Endothelial cell of umbilical vein (primary cell): ENCODE data around the gene DYNLT2. TPM values are rescaled to one million over a fixed set of nuclear protein-coding genes. Genes with fewer than 3 reads are reported as not detected.

Experiments
- BruUV-seq: library from RNA; stranded (reverse); fragments of 400-500 nt; replicated peaks from 2 replicates; lab custom pipeline; 2021; lab: Mats Ljungman, UMichigan
- CTCF ChIA-PET: fragments of 300-600, 350-600 bp; sonication (Branson Sonifier 250); formaldehyde crosslinking; loops from one replicate; lab custom pipeline; 2021; ENCODE audit warnings: antibody characterized with exemption, inconsistent platforms; lab: Charles Lee
- POLR2A ChIA-PET: fragments of 300-600, 350-600 bp; sonication (Branson Sonifier 250); formaldehyde crosslinking; loops from one replicate; lab custom pipeline; 2021; ENCODE audit warnings: antibody characterized with exemption, inconsistent platforms; lab: Charles Lee
- DNase-seq: peaks from one replicate; pipeline ENCODE4 v3.0.0-alpha.2; 2011; ENCODE audit warnings: low read depth, low spot score
- FAIRE-seq: peaks from 2 replicates; lab custom pipeline; 2011; peaks lifted over from hg19 to GRCh38; lab: Jason Lieb, UNC
- H2AFZ ChIP-seq: 2 replicates; pipeline ENCODE4 v1.6.0; 2012; ENCODE audit warnings: low read depth, low read length, control low read depth, inconsistent platforms
- H3K27ac ChIP-seq: 2 replicates; pipeline ENCODE4 v1.5.1; 2011; ENCODE audit warnings: low read depth, mild to moderate bottlenecking, control low read depth, low read length, moderate library complexity; ENCODE audit not compliant: insufficient read depth
- H3K27me3 ChIP-seq, 2 experiments: 2 replicates each; pipeline versions ENCODE4 v1.6.0 to v1.6.1; 2011; ENCODE audit warnings: low read length in 2 of 2, mixed read lengths in 1 of 2; ENCODE audit not compliant: control insufficient read depth in 2 of 2, insufficient read depth in 2 of 2
- H3K36me3 ChIP-seq, 2 experiments: 2 replicates in 1 of 2; 3 replicates in 1 of 2; pipeline ENCODE4 v1.5.1; 2011; ENCODE audit warnings: low read length in 2 of 2, mild to moderate bottlenecking in 1 of 2, moderate library complexity in 1 of 2; ENCODE audit not compliant: control insufficient read depth in 2 of 2, insufficient read depth in 2 of 2; ENCODE audit errors: extremely low read depth in 1 of 2
- H3K4me1 ChIP-seq: 3 replicates; pipeline ENCODE4 v1.5.1; 2011; ENCODE audit warnings: mild to moderate bottlenecking, low read length; ENCODE audit not compliant: control insufficient read depth, insufficient read depth; ENCODE audit errors: extremely low read depth
- H3K4me2 ChIP-seq: 2 replicates; pipeline ENCODE4 v1.6.1; 2011; ENCODE audit warnings: low read length, control low read depth, mixed read lengths; ENCODE audit not compliant: insufficient read depth
- H3K4me3 ChIP-seq, 3 experiments: fragments of 200-600 bp in 1 of 3; sonication (generic), shearing (Covaris generic) in 1 of 3; replicated peaks in 1 of 3; 2 replicates each; pipeline ENCODE4 v1.5.1; 2011 to 2016; ENCODE audit warnings: control low read depth in 3 of 3, low read length in 3 of 3, mild to moderate bottlenecking in 2 of 3, inconsistent platforms in 1 of 3, low read depth in 1 of 3, moderate library complexity in 1 of 3; ENCODE audit not compliant: insufficient read depth in 1 of 3
- H3K79me2 ChIP-seq: 2 replicates; pipeline ENCODE4 v1.6.0; 2012; ENCODE audit warnings: low read length, inconsistent platforms; ENCODE audit not compliant: control insufficient read depth, insufficient read depth
- H3K9ac ChIP-seq: replicated peaks from 2 replicates; pipeline ENCODE3; 2011; ENCODE audit warnings: low read length, control low read depth; ENCODE audit not compliant: insufficient read depth; ENCODE audit errors: extremely low read depth
- H3K9me1 ChIP-seq: replicated peaks from 3 replicates; pipeline ENCODE4 v1.6.0; 2011; ENCODE audit warnings: mild to moderate bottlenecking, low read length; ENCODE audit not compliant: control insufficient read depth, insufficient read depth; ENCODE audit errors: extremely low read depth
- H3K9me3 ChIP-seq: replicated peaks from 2 replicates; pipeline ENCODE4 v1.5.1; 2012; ENCODE audit warnings: low read length, inconsistent platforms; ENCODE audit not compliant: control insufficient read depth, insufficient read depth
- H4K20me1 ChIP-seq: replicated peaks from 2 replicates; pipeline ENCODE3; 2011; ENCODE audit warnings: mild to moderate bottlenecking, low read length; ENCODE audit not compliant: control insufficient read depth, insufficient read depth; ENCODE audit errors: extremely low read depth
- EZH2 ChIP-seq: IDR thresholded peaks from 2 replicates; pipeline ENCODE4 v1.6.1; 2012; ENCODE audit warnings: borderline replicate concordance, low read depth, mild to moderate bottlenecking, moderate library complexity, low read length, inconsistent platforms; ENCODE audit not compliant: severe bottlenecking
- FOS ChIP-seq: IDR thresholded peaks from 2 replicates; pipeline ENCODE4 v1.6.1; 2011; ENCODE audit warnings: mild to moderate bottlenecking, low read length, moderate library complexity, borderline replicate concordance; ENCODE audit not compliant: insufficient read depth
- GATA2 ChIP-seq: IDR thresholded peaks from 2 replicates; pipeline ENCODE4 v1.7.0; 2011; ENCODE audit warnings: low read depth, mild to moderate bottlenecking, moderate library complexity, mixed read lengths, low read length; ENCODE audit not compliant: insufficient read length, insufficient read depth
- JUN ChIP-seq: IDR thresholded peaks from 2 replicates; pipeline ENCODE4 v1.6.1; 2011; ENCODE audit warnings: borderline replicate concordance, low read depth; ENCODE audit not compliant: insufficient read length, insufficient read depth
- MYC ChIP-seq: IDR thresholded peaks from one replicate; pipeline ENCODE4 v1.6.1; 2011; ENCODE audit warnings: mild to moderate bottlenecking, low read depth, low read length
- POLR2A ChIP-seq: IDR thresholded peaks from 2 replicates; pipeline ENCODE4 v1.6.1; 2012; ENCODE audit warnings: low read depth, mild to moderate bottlenecking, control low read depth, low read length
- POLR2AphosphoS5 ChIP-seq: IDR thresholded peaks from 2 replicates; pipeline ENCODE4 v1.6.1; 2012; ENCODE audit warnings: low read depth, mild to moderate bottlenecking, control low read depth, low read length, moderate library complexity; ENCODE audit not compliant: insufficient read depth
- dilution Hi-C: fragments of 300-500 bp; cut with MboI; formaldehyde crosslinking; loops from one replicate; pipeline ENCODE4 v1.15.0; 2019; ENCODE audit warnings: low sequenced_read_pairs; ENCODE audit not compliant: extremely low pct_ligation_motif_present
- intact Hi-C: fragments of 100-400 bp; cut with micrococcal nuclease; formaldehyde crosslinking; loops from one replicate; pipeline ENCODE4 v1.10.0; 2022
- polyA plus RNA-seq, 4 experiments: library from polyadenylated mRNA; depleted of rRNA in 3 of 4; stranded (reverse) in 3 of 4; unstranded in 1 of 4; fragments of >200 nt; gene quantifications; 2 replicates each; pipeline versions ENCODE4 v1.2.1 to v1.2.3, GENCODE V29; 2011 to 2012; ENCODE audit warnings: missing spikeins in 1 of 4
- total RNA-seq: library from RNA; stranded (reverse); gene quantifications from 2 replicates; pipeline ENCODE4 v1.2.3, GENCODE V29; 2021
- TF ChIP-seq, protein P1 (sequence below), 2 donors: IDR thresholded peaks; 1 replicate in 1 of 2; 2 replicates in 1 of 2; pipeline ENCODE4 v1.5.1; 2011; ENCODE audit warnings: low read length in 2 of 2, mild to moderate bottlenecking in 2 of 2, moderate library complexity in 2 of 2, control low read depth in 1 of 2, inconsistent platforms in 1 of 2, low read depth in 1 of 2; ENCODE audit not compliant: insufficient read depth in 1 of 2; ENCODE audit errors: extremely low read depth in 1 of 2
- TF ChIP-seq, protein P2 (sequence below): IDR thresholded peaks from 2 replicates; pipeline ENCODE4 v1.6.1; 2011; ENCODE audit not compliant: insufficient read depth, insufficient read length

Gene DYNLT2
- total and polyA plus RNA-seq, 2 donors (not counting 3 experiments of a cell fraction or from before 2014, with no cell fraction given): 0.39 to 0.88 TPM

DNA sequence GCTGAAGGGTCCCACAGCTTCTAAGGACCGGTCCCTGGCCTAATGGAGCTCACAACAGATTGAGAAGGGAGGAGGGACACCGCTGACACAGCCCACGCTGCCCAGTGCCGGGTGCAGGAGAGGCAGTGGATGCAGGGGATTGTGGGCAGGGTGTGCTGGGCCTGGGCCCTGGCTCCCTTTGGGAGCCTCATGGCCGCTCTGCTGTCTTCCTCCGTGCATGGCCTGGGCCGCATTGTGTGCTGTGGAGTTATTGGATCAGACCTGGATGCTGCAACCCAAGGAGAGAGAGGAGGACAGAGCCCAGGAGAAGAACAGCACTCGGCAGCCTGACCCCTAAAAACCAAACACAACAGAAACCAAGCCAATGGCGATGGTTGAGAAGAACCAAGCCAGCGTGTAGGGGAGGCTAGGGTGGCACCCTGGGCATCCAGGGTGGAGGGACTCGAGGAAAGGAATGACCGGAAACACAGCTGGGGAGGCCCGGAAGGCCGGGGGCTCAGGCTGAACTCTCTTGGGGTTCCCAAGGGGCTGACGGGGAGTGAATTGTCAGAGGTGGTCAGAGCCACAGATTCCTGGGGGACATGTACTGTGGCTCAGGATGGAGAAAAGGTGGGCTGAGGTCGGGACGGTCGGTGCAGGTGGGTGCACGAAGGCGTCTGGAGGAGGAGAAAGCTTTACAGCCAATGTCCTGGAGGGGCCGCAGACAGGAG lies 41.1 kb upstream of the DYNLT2 start:
- no peak overlapping the region for H3K4me3 ChIP-seq
- no peak overlapping the region for H2AFZ ChIP-seq
- no peaks in the 10 kb centered on the region for H3K9me1 ChIP-seq
- ChIA-PET POLR2A (no interaction called here), CTCF (interaction anchor here (1.6 to 2.3 kb wide), 2 partner anchors 725 to 730 kb away, joined by 3 to 10 read pairs; no protein-coding TSS in a partner anchor)
- H3K27ac ChIP-seq: no peak overlapping the region
- dilution Hi-C loops: no loop called here
- H4K20me1 ChIP-seq: no peaks in the 10 kb centered on the region
- peaks cover 6% of the 10 kb centered on the region for H3K4me1 ChIP-seq
- no peak overlapping the region for H3K9ac ChIP-seq
- TF ChIP-seq JUN (no peak), EZH2 (no peak), GATA2 (no peak), POLR2AphosphoS5 (no peak), FOS (no peak), POLR2A (no peak), MYC (no peak)
- TF ChIP-seq, protein P1, sequence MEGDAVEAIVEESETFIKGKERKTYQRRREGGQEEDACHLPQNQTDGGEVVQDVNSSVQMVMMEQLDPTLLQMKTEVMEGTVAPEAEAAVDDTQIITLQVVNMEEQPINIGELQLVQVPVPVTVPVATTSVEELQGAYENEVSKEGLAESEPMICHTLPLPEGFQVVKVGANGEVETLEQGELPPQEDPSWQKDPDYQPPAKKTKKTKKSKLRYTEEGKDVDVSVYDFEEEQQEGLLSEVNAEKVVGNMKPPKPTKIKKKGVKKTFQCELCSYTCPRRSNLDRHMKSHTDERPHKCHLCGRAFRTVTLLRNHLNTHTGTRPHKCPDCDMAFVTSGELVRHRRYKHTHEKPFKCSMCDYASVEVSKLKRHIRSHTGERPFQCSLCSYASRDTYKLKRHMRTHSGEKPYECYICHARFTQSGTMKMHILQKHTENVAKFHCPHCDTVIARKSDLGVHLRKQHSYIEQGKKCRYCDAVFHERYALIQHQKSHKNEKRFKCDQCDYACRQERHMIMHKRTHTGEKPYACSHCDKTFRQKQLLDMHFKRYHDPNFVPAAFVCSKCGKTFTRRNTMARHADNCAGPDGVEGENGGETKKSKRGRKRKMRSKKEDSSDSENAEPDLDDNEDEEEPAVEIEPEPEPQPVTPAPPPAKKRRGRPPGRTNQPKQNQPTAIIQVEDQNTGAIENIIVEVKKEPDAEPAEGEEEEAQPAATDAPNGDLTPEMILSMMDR (IDR thresholded peaks at IDR 0.05; ENCODE audit: extremely low read depth in 1 of 2, insufficient read depth in 1 of 2, low read depth in 1 of 2, low read length in 2 of 2): no peak
- TF ChIP-seq, protein P2, sequence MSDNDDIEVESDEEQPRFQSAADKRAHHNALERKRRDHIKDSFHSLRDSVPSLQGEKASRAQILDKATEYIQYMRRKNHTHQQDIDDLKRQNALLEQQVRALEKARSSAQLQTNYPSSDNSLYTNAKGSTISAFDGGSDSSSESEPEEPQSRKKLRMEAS: no peak
- H3K36me3 ChIP-seq: no peaks in the 10 kb centered on the region
- H3K27me3 ChIP-seq: peaks cover 4 to 11% of the 10 kb centered on the region in 2 experiments
- no peak overlapping the region for H3K4me2 ChIP-seq
- no peaks in the 10 kb centered on the region for H3K79me2 ChIP-seq
- FAIRE-seq (no peak), DNase-seq (no peak)
- intact Hi-C loops: loop anchor here (5.0 kb wide), 1 partner anchor 835 kb away; no protein-coding TSS in a partner anchor
- H3K9me3 ChIP-seq: no peaks in the 10 kb centered on the region
- no TSS peak for BruUV-seq
